K562 (cell line): Measurements from ENCODE around the gene FOXB2. TPM values are rescaled to one million over a fixed set of nuclear protein-coding genes. Genes with fewer than 3 reads are reported as not detected.

Source experiments
- ATAC-seq: fragments of 200-7000 bp; cut with Tn5 transposase; 3 replicates; pipeline ENCODE4 v1.9.1; 2020; ENCODE audit warnings: moderate library complexity
- BruUV-seq: library from RNA; stranded (reverse); fragments of 400-500 nt; replicated peaks from 2 replicates; lab custom pipeline; 2021; lab: Mats Ljungman, UMichigan
- CTCF ChIA-PET: fragments of 300-600 bp; formaldehyde crosslinking; extraction: SDS; loops from one replicate; lab custom pipeline; 2021; ENCODE audit warnings: low intra/inter-chr PET ratio; lab: Yijun Ruan, JAX
- POLR2A ChIA-PET: fragments of 300-600, 350-650 bp; sonication (Branson Sonifier 250); formaldehyde crosslinking; extraction: SDS; loops from one replicate; lab custom pipeline; 2021; ENCODE audit warnings: antibody characterized with exemption, inconsistent platforms; lab: Yijun Ruan, JAX
- DNase-seq, 4 experiments: peaks; one replicate each; pipeline versions ENCODE4 v3.0.0 to v3.0.0-alpha.2; 2011 to 2018; ENCODE audit warnings: low spot score in 3 of 4, mixed read lengths in 3 of 4; ENCODE audit errors: extremely low read depth in 1 of 4
- FAIRE-seq: peaks from 2 replicates; lab custom pipeline; 2011; peaks lifted over from hg19 to GRCh38; lab: Jason Lieb, UNC
- H2AFZ ChIP-seq: 2 replicates; pipeline ENCODE4 v1.6.0; 2011; ENCODE audit warnings: low read depth, low read length, control low read depth, inconsistent platforms
- H3K27ac ChIP-seq: fragments of 200-600 bp; 3 replicates; pipeline ENCODE4 v1.8.0; 2011; ENCODE audit warnings: low read depth, mild to moderate bottlenecking, control low read depth, inconsistent platforms, low read length, moderate library complexity, mixed read lengths; ENCODE audit errors: extremely low read depth
- H3K27me3 ChIP-seq, 2 experiments: fragments of 300-600 bp in 1 of 2; 2 replicates in 1 of 2; 3 replicates in 1 of 2; pipeline versions ENCODE4 v1.6.0 to v1.8.0; 2011; ENCODE audit warnings: inconsistent platforms in 2 of 2, low read length in 2 of 2, mild to moderate bottlenecking in 1 of 2, mixed read lengths in 1 of 2, moderate library complexity in 1 of 2; ENCODE audit not compliant: control insufficient read depth in 2 of 2, insufficient read depth in 2 of 2
- H3K36me3 ChIP-seq: fragments of 300-600 bp; 3 replicates; pipeline ENCODE4 v1.8.0; 2011; ENCODE audit warnings: mild to moderate bottlenecking, low read length, inconsistent platforms; ENCODE audit not compliant: control insufficient read depth, insufficient read depth
- H3K4me1 ChIP-seq, 2 experiments: fragments of 200-600 bp in 1 of 2; replicated peaks in 1 of 2; 2 replicates in 1 of 2; 3 replicates in 1 of 2; pipeline versions ENCODE4 v1.5.1 to v1.8.0; 2011; ENCODE audit warnings: inconsistent platforms in 2 of 2, low read length in 2 of 2, mild to moderate bottlenecking in 1 of 2, mixed read lengths in 1 of 2, moderate library complexity in 1 of 2; ENCODE audit not compliant: control insufficient read depth in 2 of 2, insufficient read depth in 2 of 2
- H3K4me2 ChIP-seq: 2 replicates; pipeline ENCODE4 v1.6.1; 2011; ENCODE audit warnings: low read length, control low read depth, inconsistent platforms, mixed read lengths; ENCODE audit not compliant: insufficient read depth
- H3K4me3 ChIP-seq: fragments of 200-600 bp; sonication (generic), shearing (Covaris generic); 2 replicates; pipeline ENCODE4 v1.5.1; 2016; ENCODE audit warnings: control low read depth, inconsistent platforms
- H3K79me2 ChIP-seq: fragments of 200-600 bp; 3 replicates; pipeline ENCODE4 v1.8.0; 2011; ENCODE audit warnings: low read length, inconsistent platforms; ENCODE audit not compliant: control insufficient read depth, insufficient read depth
- H3K9ac ChIP-seq, 2 experiments: 2 replicates each; pipeline versions ENCODE4 v1.6.0 to v1.6.1; 2011; ENCODE audit warnings: low read depth in 2 of 2, low read length in 2 of 2, control low read depth in 1 of 2, inconsistent platforms in 1 of 2, mild to moderate bottlenecking in 1 of 2, mixed read lengths in 1 of 2; ENCODE audit not compliant: insufficient read depth in 1 of 2
- H3K9me1 ChIP-seq: one replicate; pipeline ENCODE4 v1.6.0; 2011; ENCODE audit warnings: inconsistent platforms, mild to moderate bottlenecking, low read length, moderate library complexity; ENCODE audit not compliant: control insufficient read depth, insufficient read depth
- H3K9me3 ChIP-seq: replicated peaks from 2 replicates; pipeline ENCODE4 v1.5.1; 2011; ENCODE audit warnings: low read depth, low read length, inconsistent platforms; ENCODE audit not compliant: control insufficient read depth, insufficient read depth
- H4K20me1 ChIP-seq: replicated peaks from 2 replicates; pipeline ENCODE4 v1.6.1; 2011; ENCODE audit warnings: low read length, inconsistent platforms, mixed read lengths; ENCODE audit not compliant: control insufficient read depth, insufficient read depth
- BDP1 ChIP-seq: IDR thresholded peaks from 3 replicates; pipeline ENCODE4 v1.6.1; 2011; ENCODE audit not compliant: insufficient read length, insufficient read depth
- CBX5 ChIP-seq: IDR thresholded peaks from 2 replicates; pipeline ENCODE4 v1.6.1; 2014; ENCODE audit warnings: low read depth, borderline replicate concordance
- CCNT2 ChIP-seq: IDR thresholded peaks from 2 replicates; pipeline ENCODE4 v1.6.1; 2011; ENCODE audit warnings: borderline replicate concordance, low read depth, mild to moderate bottlenecking, moderate library complexity, mixed read lengths, low read length; ENCODE audit not compliant: insufficient read length; ENCODE audit errors: extremely low read depth
- CREBBP ChIP-seq: IDR thresholded peaks from one replicate; pipeline ENCODE4 v1.6.1; 2012; ENCODE audit warnings: low read depth, mild to moderate bottlenecking, control low read depth, inconsistent platforms, low read length
- FIP1L1 ChIP-seq: fragments of 200-400 bp; formaldehyde crosslinking; IDR thresholded peaks from 2 replicates; pipeline ENCODE4 v1.6.1; 2018; ENCODE audit warnings: mild to moderate bottlenecking, low read depth, low read length; ENCODE audit not compliant: poor library complexity, severe bottlenecking
- MCM5 ChIP-seq: fragments of 450-650 bp; IDR thresholded peaks from 2 replicates; pipeline ENCODE4 v1.6.1; 2016; ENCODE audit warnings: low read depth
- PHF20 ChIP-seq: fragments of 450-650 bp; IDR thresholded peaks from 2 replicates; pipeline ENCODE4 v1.6.1; 2018; ENCODE audit not compliant: partially characterized antibody
- POLR2AphosphoS2 ChIP-seq: IDR thresholded peaks from 2 replicates; pipeline ENCODE4 v1.6.1; 2012; ENCODE audit warnings: low read length, improper control_type of control experiment
- RBM22 ChIP-seq: fragments of 200-400 bp; formaldehyde crosslinking; IDR thresholded peaks from 2 replicates; pipeline ENCODE4 v1.6.1; 2018; ENCODE audit warnings: low read length, low read depth; ENCODE audit not compliant: poor library complexity, severe bottlenecking
- ZFX ChIP-seq: sonication (generic); formaldehyde crosslinking; IDR thresholded peaks from 2 replicates; pipeline ENCODE4 v1.8.0; 2022; ENCODE audit warnings: mild to moderate bottlenecking, missing genetic modification reagents, moderate library complexity
- ZNF41 ChIP-seq: fragments of 250-450 bp; sonication (Bioruptor Pico); conservative IDR thresholded peaks from 2 replicates; pipeline ENCODE4 v1.4.0; 2020; ENCODE audit warnings: mild to moderate bottlenecking
- WGBS: fragments of 100-300 bp; shearing (Covaris generic); methylation state at CpG from one replicate; pipeline ENCODE4 v1.1.6; 2016; ENCODE audit warnings: low coverage, mixed read lengths; ENCODE audit not compliant: insufficient coverage; ENCODE audit errors: missing lambda C conversion rate; 5-methylcytosine and 5-hydroxymethylcytosine counted together
- in situ Hi-C: fragments of 300-500 bp; cut with MboI; formaldehyde crosslinking; loops from 4 replicates; pipeline ENCODE4 v1.15.0; 2018; ENCODE audit warnings: inconsistent platforms, mixed read lengths
- intact Hi-C: fragments of 100-400 bp; cut with micrococcal nuclease; formaldehyde crosslinking; loops from 2 replicates; pipeline ENCODE4 v1.14.2; 2022
- polyA plus RNA-seq, 8 experiments: library from polyadenylated mRNA; depleted of rRNA in 4 of 8; stranded (reverse) in 5 of 8; unstranded in 3 of 8; fragments of >200 nt; fragmentation: Nextera tagmentation in 2 of 8; fragmentation: Illumina TruSeq in 1 of 8; extraction: Ambion mirVana in 2 of 8; extraction: Trizol in 1 of 8; gene quantifications; 2 replicates each; pipeline versions ENCODE4 v1.2.1 to v1.2.3, GENCODE V29; 2011 to 2014; ENCODE audit warnings: inconsistent platforms in 1 of 8, missing spikeins in 1 of 8
- total RNA-seq, 7 experiments: library from RNA; depleted of rRNA in 6 of 7; stranded (reverse); fragments of >200 nt in 6 of 7; fragmentation: Illumina TruSeq in 2 of 7; extraction: Trizol in 2 of 7; gene quantifications; 2 replicates each; pipeline versions ENCODE4 v1.2.1 to v1.2.3, GENCODE V29; 2011 to 2021; ENCODE audit warnings: low replicate concordance in 1 of 7
- TF ChIP-seq, protein P1 (sequence below): sonication (generic); formaldehyde crosslinking; IDR thresholded peaks from 2 replicates; pipeline ENCODE4 v1.8.0; 2022; ENCODE audit warnings: mild to moderate bottlenecking, missing genetic modification reagents, borderline replicate concordance
- TF ChIP-seq, protein P2 (sequence below): fragments of 450-650 bp; conservative IDR thresholded peaks from 2 replicates; pipeline ENCODE4 v1.6.1; 2016; ENCODE audit warnings: missing genetic modification characterization, low read depth, mild to moderate bottlenecking, missing compliant biosample characterization, moderate library complexity

The FOXB2 gene
- total and polyA plus RNA-seq, 9 of the 15 experiments (the other 6 are each of a cell fraction or from before 2014, with no cell fraction given) = not detected

DNA sequence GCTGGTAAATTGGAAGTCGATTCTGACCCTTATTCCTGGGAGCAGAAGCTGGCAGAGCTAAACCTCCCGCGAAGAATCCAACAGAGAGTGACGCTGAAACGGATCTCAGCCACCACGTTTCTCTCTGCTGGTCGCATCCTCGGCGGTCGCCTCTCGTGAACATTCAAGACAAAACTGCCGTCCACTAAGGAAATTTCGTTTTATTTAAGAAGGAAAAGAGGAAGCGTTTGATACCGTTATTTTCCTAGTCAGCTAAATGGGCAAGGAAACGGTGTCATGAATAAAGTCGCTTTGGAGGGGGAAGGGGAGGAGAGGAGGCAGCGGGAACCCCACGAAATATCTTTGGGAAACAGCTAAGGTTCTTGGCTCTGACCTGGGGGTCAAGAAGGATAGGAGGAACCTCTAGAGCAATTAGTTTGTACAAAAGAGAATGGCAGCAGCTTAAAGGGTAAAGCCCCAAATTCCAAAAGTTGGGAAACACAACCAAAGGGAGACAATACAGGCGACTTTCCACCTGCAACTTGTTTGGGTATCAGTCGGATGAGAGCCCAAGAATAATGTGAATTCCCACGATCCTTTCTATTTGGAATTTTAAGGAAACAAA, 1.9 kb downstream of the FOXB2 start:
- no peak for FAIRE-seq
- 4% methylated on average over 20 of the region's 22 CpGs for WGBS

More for the DNA sequence above, 1.9 kb downstream of the FOXB2 start:
- TF ChIP-seq CCNT2 = no peak
- TF ChIP-seq CREBBP = no peak
- TF ChIP-seq, protein P1, sequence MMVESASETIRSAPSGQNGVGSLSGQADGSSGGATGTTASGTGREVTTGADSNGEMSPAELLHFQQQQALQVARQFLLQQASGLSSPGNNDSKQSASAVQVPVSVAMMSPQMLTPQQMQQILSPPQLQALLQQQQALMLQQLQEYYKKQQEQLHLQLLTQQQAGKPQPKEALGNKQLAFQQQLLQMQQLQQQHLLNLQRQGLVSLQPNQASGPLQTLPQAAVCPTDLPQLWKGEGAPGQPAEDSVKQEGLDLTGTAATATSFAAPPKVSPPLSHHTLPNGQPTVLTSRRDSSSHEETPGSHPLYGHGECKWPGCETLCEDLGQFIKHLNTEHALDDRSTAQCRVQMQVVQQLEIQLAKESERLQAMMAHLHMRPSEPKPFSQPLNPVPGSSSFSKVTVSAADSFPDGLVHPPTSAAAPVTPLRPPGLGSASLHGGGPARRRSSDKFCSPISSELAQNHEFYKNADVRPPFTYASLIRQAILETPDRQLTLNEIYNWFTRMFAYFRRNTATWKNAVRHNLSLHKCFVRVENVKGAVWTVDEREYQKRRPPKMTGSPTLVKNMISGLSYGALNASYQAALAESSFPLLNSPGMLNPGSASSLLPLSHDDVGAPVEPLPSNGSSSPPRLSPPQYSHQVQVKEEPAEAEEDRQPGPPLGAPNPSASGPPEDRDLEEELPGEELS (CRISPR knock-in tag) = no peak
- TF ChIP-seq, protein P2, sequence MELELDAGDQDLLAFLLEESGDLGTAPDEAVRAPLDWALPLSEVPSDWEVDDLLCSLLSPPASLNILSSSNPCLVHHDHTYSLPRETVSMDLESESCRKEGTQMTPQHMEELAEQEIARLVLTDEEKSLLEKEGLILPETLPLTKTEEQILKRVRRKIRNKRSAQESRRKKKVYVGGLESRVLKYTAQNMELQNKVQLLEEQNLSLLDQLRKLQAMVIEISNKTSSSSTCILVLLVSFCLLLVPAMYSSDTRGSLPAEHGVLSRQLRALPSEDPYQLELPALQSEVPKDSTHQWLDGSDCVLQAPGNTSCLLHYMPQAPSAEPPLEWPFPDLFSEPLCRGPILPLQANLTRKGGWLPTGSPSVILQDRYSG = no peak
- no peak for TF ChIP-seq ZNF41 (CRISPR knock-in tag)
- TF ChIP-seq FIP1L1 = no peak
- no peak for TF ChIP-seq RBM22
- no peak for TF ChIP-seq MCM5
- no peak for TF ChIP-seq POLR2AphosphoS2
- TF ChIP-seq BDP1 = no peak
- no peak for TF ChIP-seq PHF20
- TF ChIP-seq ZFX (CRISPR knock-in tag) = no peak
- TF ChIP-seq CBX5 = no peak
- no peak overlapping the region for H2AFZ ChIP-seq
- no peak overlapping the region for H3K27ac ChIP-seq
- H3K4me3 ChIP-seq = no peak overlapping the region
- no peaks in the 10 kb centered on the region for H3K36me3 ChIP-seq
- H4K20me1 ChIP-seq = no peaks in the 10 kb centered on the region
- H3K27me3 ChIP-seq = peaks cover 0 to 53% of the 10 kb centered on the region in 2 experiments; a peak in 2 of 5 replicates
- ChIA-PET CTCF (no interaction called here), POLR2A (interaction anchor here (0.6 to 0.8 kb wide), 2 partner anchors 18 to 131 kb away, joined by 3 to 4 read pairs; no protein-coding TSS in a partner anchor)
- H3K79me2 ChIP-seq = no peaks in the 10 kb centered on the region
- BruUV-seq = no TSS peak
- no peaks in the 10 kb centered on the region for H3K9me3 ChIP-seq
- H3K4me2 ChIP-seq = no peak overlapping the region
- in situ Hi-C loops = no loop called here
- DNase-seq = no peak
- intact Hi-C loops = no loop called here
- no peaks in the 10 kb centered on the region; a peak in 2 of 5 replicates for H3K4me1 ChIP-seq
- ATAC-seq = no peak
- no peaks in the 10 kb centered on the region for H3K9me1 ChIP-seq
- H3K9ac ChIP-seq = no peak overlapping the region
